Neutrophil (primary cell): Measurements from ENCODE around the gene ADGRV1.
A peak's percentile ranks its signal among the peaks of the same experiment; 100 is the strongest.

Experiments used
- H3K27ac ChIP-seq: fragments of 200-600 bp; sonication (generic); 2 replicates; pipeline ENCODE4 v1.5.1; 2016; ENCODE audit warnings: mild to moderate bottlenecking, moderate library complexity
- H3K27me3 ChIP-seq: fragments of 200-600 bp; sonication (generic); 2 replicates; pipeline ENCODE4 v1.6.0; 2016; ENCODE audit warnings: mild to moderate bottlenecking
- H3K36me3 ChIP-seq: fragments of 200-600 bp; sonication (generic); 2 replicates; pipeline ENCODE4 v1.5.1; 2017
- H3K4me1 ChIP-seq, 2 experiments: fragments of 200-600 bp in 1 of 2; sonication (generic) in 1 of 2; 1 replicate in 1 of 2; 2 replicates in 1 of 2; pipeline versions ENCODE4 v1.5.1 to v1.6.1; 2013 to 2016; ENCODE audit warnings: low read depth in 1 of 2, low read length in 1 of 2, mild to moderate bottlenecking in 1 of 2, moderate library complexity in 1 of 2; ENCODE audit not compliant: control insufficient read depth in 1 of 2, insufficient read depth in 1 of 2
- H3K4me3 ChIP-seq, 2 experiments: fragments of 200-600 bp in 1 of 2; sonication (generic) in 1 of 2; 1 replicate in 1 of 2; 2 replicates in 1 of 2; pipeline ENCODE4 v1.5.1; 2013 to 2016; ENCODE audit warnings: low read depth in 1 of 2, low read length in 1 of 2, mild to moderate bottlenecking in 1 of 2, moderate library complexity in 1 of 2
- H3K9me3 ChIP-seq: fragments of 200-600 bp; sonication (generic); 2 replicates; pipeline ENCODE4 v1.5.1; 2016
- TF ChIP-seq, protein P1 (sequence below): fragments of 200-600 bp; sonication (generic); IDR thresholded peaks from 2 replicates; pipeline ENCODE4 v1.5.1; 2016; ENCODE audit warnings: antibody characterized with exemption

ADGRV1 gene

DNA sequence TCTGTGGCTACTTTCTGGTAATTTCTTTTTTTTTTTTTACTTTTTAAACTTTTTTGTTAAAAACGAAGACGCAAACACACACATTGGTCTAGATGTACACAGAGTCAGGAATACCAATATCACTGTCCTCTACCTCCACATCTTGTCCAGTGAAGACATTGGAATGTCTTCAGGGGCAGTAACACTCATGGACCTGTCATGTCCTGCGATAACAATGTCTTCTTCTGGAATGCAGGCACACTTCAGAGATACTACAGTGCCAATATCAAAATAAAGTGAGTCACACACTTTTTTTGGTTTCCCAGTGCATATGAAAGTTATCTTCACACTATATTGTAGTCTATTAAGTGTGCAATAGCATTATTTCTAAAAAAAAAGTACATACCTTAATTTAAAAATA is 648.7 kb downstream of the ADGRV1 start:
- H3K36me3 ChIP-seq: no peaks in the 10 kb centered on the region
- peaks cover 17 to 23% of the 10 kb centered on the region in 2 experiments for H3K4me1 ChIP-seq
- peak overlapping the region in 1 of 2 experiments; percentile 2 for H3K4me3 ChIP-seq
- no peaks in the 10 kb centered on the region for H3K9me3 ChIP-seq
- peak overlapping the region; percentile 72 for H3K27ac ChIP-seq
- H3K27me3 ChIP-seq: no peaks in the 10 kb centered on the region
- TF ChIP-seq, protein P1, sequence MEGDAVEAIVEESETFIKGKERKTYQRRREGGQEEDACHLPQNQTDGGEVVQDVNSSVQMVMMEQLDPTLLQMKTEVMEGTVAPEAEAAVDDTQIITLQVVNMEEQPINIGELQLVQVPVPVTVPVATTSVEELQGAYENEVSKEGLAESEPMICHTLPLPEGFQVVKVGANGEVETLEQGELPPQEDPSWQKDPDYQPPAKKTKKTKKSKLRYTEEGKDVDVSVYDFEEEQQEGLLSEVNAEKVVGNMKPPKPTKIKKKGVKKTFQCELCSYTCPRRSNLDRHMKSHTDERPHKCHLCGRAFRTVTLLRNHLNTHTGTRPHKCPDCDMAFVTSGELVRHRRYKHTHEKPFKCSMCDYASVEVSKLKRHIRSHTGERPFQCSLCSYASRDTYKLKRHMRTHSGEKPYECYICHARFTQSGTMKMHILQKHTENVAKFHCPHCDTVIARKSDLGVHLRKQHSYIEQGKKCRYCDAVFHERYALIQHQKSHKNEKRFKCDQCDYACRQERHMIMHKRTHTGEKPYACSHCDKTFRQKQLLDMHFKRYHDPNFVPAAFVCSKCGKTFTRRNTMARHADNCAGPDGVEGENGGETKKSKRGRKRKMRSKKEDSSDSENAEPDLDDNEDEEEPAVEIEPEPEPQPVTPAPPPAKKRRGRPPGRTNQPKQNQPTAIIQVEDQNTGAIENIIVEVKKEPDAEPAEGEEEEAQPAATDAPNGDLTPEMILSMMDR: no peak

DNA sequence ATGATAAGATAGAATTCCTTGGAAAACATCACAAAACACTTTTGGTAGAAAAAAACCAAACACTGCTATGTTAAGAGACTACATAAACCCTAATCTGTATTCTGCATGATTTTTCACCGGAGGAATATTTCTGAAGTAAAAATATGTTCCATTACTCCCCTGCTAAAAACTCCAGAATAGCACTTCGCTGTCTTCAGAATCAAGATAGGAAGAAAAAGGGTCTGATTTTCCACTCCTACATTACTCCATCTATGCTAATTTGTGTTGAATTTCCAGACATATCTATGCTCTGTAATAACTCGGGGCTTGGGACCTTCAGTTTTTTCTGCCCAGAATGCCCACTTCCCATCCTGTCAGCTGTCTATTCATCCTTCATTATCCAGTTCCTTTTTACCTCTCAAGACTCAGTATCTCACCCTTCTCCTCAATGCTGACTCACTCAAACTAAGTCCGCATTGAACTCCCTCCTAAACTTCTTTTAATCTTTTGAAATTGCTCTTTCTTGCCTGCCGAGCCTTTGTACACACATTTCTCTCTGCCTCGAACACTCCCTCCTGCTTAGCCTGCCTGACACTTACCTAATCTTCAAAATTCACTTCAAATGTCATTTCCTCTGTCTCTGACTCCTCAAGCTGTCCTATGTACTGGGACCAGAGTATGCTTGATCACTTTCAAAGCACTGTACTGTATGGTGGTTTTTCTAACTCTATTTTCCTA is 653.6 kb downstream of the ADGRV1 start:
- no peaks in the 10 kb centered on the region for H3K9me3 ChIP-seq
- H3K36me3 ChIP-seq: no peaks in the 10 kb centered on the region
- peaks cover 21 to 22% of the 10 kb centered on the region in 2 experiments for H3K4me1 ChIP-seq
- no peaks in the 10 kb centered on the region for H3K27me3 ChIP-seq
- TF ChIP-seq, protein P1: no peak
- peak overlapping the region; percentile 32 for H3K27ac ChIP-seq
- H3K4me3 ChIP-seq: no peak overlapping the region

DNA sequence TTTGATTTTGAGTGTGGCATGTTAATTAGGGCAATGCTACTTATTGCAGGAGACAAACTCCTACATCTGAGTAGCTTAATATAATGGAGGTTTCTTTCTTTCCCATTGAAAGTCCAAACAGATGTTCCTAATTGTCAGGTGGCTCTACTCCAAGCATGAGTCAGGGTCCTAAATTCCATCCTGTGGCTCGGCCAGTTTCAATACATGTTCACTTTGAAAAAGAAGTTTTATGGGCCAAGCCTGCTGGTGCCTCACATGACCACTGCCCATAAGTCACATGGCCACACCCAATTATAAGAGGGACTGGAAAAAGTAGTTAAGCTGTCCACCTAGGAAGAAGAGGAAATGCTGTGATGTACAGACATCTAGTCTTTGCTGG is 654.1 kb downstream of the ADGRV1 start:
- Histone ChIP-seq H3K27me3 (no peaks in the 10 kb centered on the region), H3K4me1 (peaks cover 21 to 22% of the 10 kb centered on the region in 2 experiments), H3K27ac (peak overlapping the region; percentile 32), H3K36me3 (no peaks in the 10 kb centered on the region), H3K9me3 (no peaks in the 10 kb centered on the region), H3K4me3 (no peak overlapping the region)
- TF ChIP-seq, protein P1: no peak
